KMS-11 (cell line): Measurements from ENCODE around the gene RORB.

ENCODE experiments used
- H2AFZ ChIP-seq: fragments of 200-600 bp; sonication (generic); 2 replicates; pipeline ENCODE4 v1.6.1; 2016; ENCODE audit warnings: antibody characterized with exemption, mixed run types, low read depth
- H3K27ac ChIP-seq: fragments of 200-600 bp; sonication (generic); 2 replicates; pipeline ENCODE4 v1.6.1; 2016; ENCODE audit warnings: mild to moderate bottlenecking, mixed run types
- H3K27me3 ChIP-seq: fragments of 200-600 bp; sonication (generic); 2 replicates; pipeline ENCODE4 v1.6.1; 2017; ENCODE audit warnings: mild to moderate bottlenecking, low read depth, mixed run types, moderate library complexity; ENCODE audit not compliant: insufficient read depth
- H3K36me3 ChIP-seq: fragments of 200-600 bp; sonication (generic); 2 replicates; pipeline ENCODE4 v1.6.1; 2017; ENCODE audit warnings: mild to moderate bottlenecking, mixed run types; ENCODE audit not compliant: insufficient read depth
- H3K4me1 ChIP-seq: fragments of 200-600 bp; sonication (generic); 2 replicates; pipeline ENCODE4 v1.6.1; 2016; ENCODE audit warnings: mild to moderate bottlenecking, low read depth, mixed run types; ENCODE audit not compliant: poor library complexity, severe bottlenecking
- H3K4me2 ChIP-seq: fragments of 200-600 bp; sonication (generic); 2 replicates; pipeline ENCODE4 v1.7.0; 2016; ENCODE audit warnings: mild to moderate bottlenecking, mixed run types
- H3K4me3 ChIP-seq: fragments of 200-600 bp; sonication (generic); IDR thresholded peaks from 2 replicates; pipeline ENCODE4 v1.6.1; 2017; ENCODE audit warnings: low read depth, low read length, mixed read lengths; ENCODE audit not compliant: insufficient read depth
- H3K79me2 ChIP-seq: fragments of 200-600 bp; sonication (generic); 2 replicates; pipeline ENCODE4 v1.6.1; 2016; ENCODE audit warnings: low read depth, mixed run types; ENCODE audit not compliant: insufficient read depth
- H3K9ac ChIP-seq: fragments of 200-600 bp; sonication (generic); 2 replicates; pipeline ENCODE4 v1.6.1; 2016; ENCODE audit warnings: mild to moderate bottlenecking, mixed run types
- H4K20me1 ChIP-seq: fragments of 200-600 bp; sonication (generic); 2 replicates; pipeline ENCODE4 v1.6.1; 2016; ENCODE audit warnings: mild to moderate bottlenecking, mixed run types; ENCODE audit not compliant: insufficient read depth
- TF ChIP-seq, protein P1 (sequence below): fragments of 200-600 bp; sonication (generic); conservative IDR thresholded peaks from 2 replicates; pipeline ENCODE4 v1.6.1; 2017; ENCODE audit warnings: low read depth, mild to moderate bottlenecking, antibody characterized with exemption, low read length, moderate library complexity, mixed read lengths

The RORB gene

DNA sequence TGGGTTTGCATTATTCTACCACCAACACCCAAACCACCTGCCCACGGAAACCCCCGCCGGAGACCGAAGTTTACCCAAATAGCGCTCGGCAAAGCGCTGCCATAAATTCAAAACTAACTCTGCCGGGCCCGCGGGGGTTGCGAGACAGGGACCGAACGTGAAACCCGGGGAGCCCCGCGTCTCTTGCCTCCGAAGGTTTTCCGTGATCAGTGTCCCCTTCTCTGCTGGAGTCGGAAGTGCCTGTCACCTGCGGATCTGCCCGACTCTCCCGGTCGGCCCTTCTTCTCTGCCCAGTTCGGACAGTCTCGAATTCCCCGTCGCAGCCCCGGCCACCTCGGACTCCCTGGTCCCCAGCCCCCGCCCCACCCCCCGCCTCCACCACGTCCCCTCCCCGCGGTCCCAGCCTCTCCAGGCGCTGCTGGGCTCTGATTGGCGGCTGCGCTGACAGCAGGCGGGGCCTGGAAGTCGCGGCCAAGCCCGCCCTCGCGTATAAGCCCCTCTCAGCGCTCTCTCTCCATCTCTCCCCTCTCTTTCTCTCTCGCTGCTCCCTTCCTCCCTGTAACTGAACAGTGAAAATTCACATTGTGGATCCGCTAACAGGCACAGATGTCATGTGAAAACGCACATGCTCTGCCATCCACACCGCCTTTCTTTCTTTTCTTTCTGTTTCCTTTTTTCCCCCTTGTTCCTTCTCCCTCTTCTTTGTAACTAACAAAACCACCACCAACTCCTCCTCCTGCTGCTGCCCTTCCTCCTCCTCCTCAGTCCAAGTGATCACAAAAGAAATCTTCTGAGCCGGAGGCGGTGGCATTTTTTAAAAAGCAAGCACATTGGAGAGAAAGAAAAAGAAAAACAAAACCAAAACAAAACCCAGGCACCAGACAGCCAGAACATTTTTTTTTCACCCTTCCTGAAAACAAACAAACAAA is at the start of gene RORB:
Gene RORB, plus strand, starts transcription at position 517 of the 929 bp plus-strand sequence. CDS start 642 bp downstream, outside the sequence.
- peak within 1 kb of the TSS; percentile 95 for H3K9ac ChIP-seq
- peaks cover 55% of the 10 kb centered on the region for H3K4me1 ChIP-seq
- no peaks in the 10 kb centered on the region for H3K27me3 ChIP-seq
- H3K4me2 ChIP-seq, result peak within 1 kb of the TSS; percentile 79
- peak within 1 kb of the TSS; percentile 81 for H2AFZ ChIP-seq
- TF ChIP-seq, protein P1, sequence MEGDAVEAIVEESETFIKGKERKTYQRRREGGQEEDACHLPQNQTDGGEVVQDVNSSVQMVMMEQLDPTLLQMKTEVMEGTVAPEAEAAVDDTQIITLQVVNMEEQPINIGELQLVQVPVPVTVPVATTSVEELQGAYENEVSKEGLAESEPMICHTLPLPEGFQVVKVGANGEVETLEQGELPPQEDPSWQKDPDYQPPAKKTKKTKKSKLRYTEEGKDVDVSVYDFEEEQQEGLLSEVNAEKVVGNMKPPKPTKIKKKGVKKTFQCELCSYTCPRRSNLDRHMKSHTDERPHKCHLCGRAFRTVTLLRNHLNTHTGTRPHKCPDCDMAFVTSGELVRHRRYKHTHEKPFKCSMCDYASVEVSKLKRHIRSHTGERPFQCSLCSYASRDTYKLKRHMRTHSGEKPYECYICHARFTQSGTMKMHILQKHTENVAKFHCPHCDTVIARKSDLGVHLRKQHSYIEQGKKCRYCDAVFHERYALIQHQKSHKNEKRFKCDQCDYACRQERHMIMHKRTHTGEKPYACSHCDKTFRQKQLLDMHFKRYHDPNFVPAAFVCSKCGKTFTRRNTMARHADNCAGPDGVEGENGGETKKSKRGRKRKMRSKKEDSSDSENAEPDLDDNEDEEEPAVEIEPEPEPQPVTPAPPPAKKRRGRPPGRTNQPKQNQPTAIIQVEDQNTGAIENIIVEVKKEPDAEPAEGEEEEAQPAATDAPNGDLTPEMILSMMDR, result no peak
- H3K27ac ChIP-seq, result peak within 1 kb of the TSS; percentile 96
- no peaks in the 10 kb centered on the region for H3K36me3 ChIP-seq
- H4K20me1 ChIP-seq, result no peaks in the 10 kb centered on the region
- H3K79me2 ChIP-seq, result peaks cover 52% of the 10 kb centered on the region
- peak within 1 kb of the TSS; percentile 91 for H3K4me3 ChIP-seq

DNA sequence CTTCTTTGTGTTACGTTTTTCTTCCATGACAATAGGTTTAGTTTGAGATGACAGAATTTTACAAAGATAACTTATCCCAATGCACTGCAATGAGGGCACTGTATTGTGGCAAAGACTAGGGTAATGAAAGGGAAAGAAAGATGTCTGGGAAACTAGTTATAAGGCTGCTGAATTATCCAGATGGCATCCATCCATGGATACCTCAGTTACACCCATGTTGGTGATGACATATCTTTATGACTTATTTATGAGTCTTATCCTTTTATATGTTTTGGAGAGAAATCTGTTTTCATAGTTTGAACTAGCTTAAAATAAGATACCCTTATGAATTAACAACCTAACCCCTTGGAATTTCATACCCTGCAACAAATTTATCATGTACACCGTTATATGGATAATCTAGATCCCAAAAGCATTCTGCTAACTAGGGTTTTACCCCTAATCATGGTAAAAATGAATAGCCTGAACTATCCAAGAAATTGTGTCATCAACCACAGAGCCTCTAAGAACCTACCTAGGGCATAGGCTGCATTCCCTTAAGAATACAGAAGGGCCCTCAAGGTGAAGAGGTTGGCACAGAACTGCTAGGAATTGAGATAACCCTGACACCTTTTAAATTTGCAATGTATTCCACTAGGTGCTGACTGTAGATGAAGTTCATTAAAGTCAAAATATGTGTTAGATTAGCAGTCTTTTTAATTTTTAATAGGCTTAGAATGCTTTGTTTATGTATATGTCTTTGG is 49.5 kb upstream of the RORB start:
- no peaks in the 10 kb centered on the region for H4K20me1 ChIP-seq

DNA sequence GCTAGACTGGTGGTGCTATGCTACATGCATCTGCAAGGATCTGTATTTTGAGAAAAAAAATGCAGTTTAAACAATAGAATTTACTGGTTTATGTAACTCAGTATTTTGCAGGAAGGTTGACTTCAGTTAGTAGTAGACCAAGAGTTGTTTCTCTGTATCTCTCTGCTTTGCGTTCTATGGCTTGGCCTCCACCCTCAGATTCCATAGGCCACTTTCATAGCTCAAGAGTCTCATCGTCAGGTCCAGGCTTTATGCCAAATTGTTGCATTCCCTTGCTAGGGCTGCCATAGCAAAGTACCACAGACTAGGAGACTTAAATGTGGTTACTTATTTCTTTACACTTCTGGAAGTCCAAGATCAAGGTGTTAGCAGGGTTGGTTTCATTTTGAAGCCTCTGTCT is 48.1 kb upstream of the RORB start:
- Histone ChIP-seq H3K27ac (no peak overlapping the region), H2AFZ (no peak overlapping the region), H3K9ac (no peak overlapping the region), H3K79me2 (no peaks in the 10 kb centered on the region), H4K20me1 (no peaks in the 10 kb centered on the region), H3K36me3 (no peaks in the 10 kb centered on the region), H3K27me3 (no peaks in the 10 kb centered on the region), H3K4me2 (no peak overlapping the region), H3K4me1 (no peaks in the 10 kb centered on the region), H3K4me3 (no peak overlapping the region)
- TF ChIP-seq, protein P1, result no peak

More for the DNA sequence above, 49.5 kb upstream of the RORB start:
- H3K79me2 ChIP-seq, result no peaks in the 10 kb centered on the region
- H3K4me1 ChIP-seq, result no peaks in the 10 kb centered on the region
- H3K36me3 ChIP-seq, result no peaks in the 10 kb centered on the region
- no peak overlapping the region for H3K4me3 ChIP-seq
- no peak overlapping the region for H2AFZ ChIP-seq
- H3K4me2 ChIP-seq, result no peak overlapping the region
- H3K27me3 ChIP-seq, result no peaks in the 10 kb centered on the region
- no peak overlapping the region for H3K9ac ChIP-seq
- no peak overlapping the region for H3K27ac ChIP-seq
- TF ChIP-seq, protein P1, result no peak

DNA sequence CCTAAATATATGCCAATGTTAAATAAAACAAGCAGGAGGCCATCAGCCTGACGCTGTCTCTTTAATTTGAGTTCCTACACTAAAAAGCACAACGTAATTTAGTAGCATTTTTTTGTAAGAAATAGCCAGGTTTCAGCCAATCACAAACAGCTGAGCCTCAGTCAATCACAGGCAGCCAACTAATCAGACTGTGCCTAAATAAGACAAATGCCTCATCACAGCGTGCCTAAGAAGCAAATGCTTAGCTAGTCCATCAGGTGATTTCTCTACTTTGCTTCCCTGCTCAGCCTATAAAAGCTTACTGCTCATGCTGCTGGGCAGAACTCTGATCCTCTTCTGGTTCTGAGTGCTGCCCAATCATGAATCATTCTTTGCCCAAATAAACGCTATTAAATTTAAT is 38.3 kb upstream of the RORB start:
- Histone ChIP-seq H4K20me1 (no peaks in the 10 kb centered on the region), H2AFZ (no peak overlapping the region), H3K4me3 (no peak overlapping the region), H3K27me3 (no peaks in the 10 kb centered on the region), H3K9ac (no peak overlapping the region), H3K4me2 (no peak overlapping the region), H3K36me3 (no peaks in the 10 kb centered on the region), H3K27ac (no peak overlapping the region), H3K79me2 (no peaks in the 10 kb centered on the region), H3K4me1 (peaks cover 4% of the 10 kb centered on the region)
- TF ChIP-seq, protein P1, result no peak
